ENCODE measurements around the gene VEGFC.

The VEGFC gene

GRCh38 chr4:176792326-176793059 is at the start of gene VEGFC:
TSS of gene VEGFC (minus strand) at chr4:176792922. CDS start at chr4:176792311, 611 bp downstream.
- peak; percentile 3 for DNase-seq

GRCh38 chr4:176841711-176842112 is 49.0 kb upstream of the VEGFC start:
- DNase-seq, result no peak

- no peak for DNase-seq
Observed at GRCh38 chr4:176840166-176840565, 47.4 kb upstream of the VEGFC start.

GRCh38 chr4:176839656-176840055 is 46.9 kb upstream of the VEGFC start:
- no peak for DNase-seq

- no peak for DNase-seq
Observed at GRCh38 chr4:176838601-176839433, 46.1 kb upstream of the VEGFC start.

GRCh38 chr4:176837169-176837895 is 44.6 kb upstream of the VEGFC start:
- no peak for DNase-seq

- DNase-seq, result no peak
Observed at GRCh38 chr4:176834531-176834930, 41.8 kb upstream of the VEGFC start.

GRCh38 chr4:176833400-176834175 is 40.9 kb upstream of the VEGFC start:
- no peak for DNase-seq

GRCh38 chr4:176830971-176831370 is 38.2 kb upstream of the VEGFC start:
- DNase-seq, result no peak

GRCh38 chr4:176825586-176825985 is 32.9 kb upstream of the VEGFC start:
- DNase-seq, result no peak

- no peak for DNase-seq
Observed at GRCh38 chr4:176824645-176825366, 32.1 kb upstream of the VEGFC start.

- DNase-seq, result no peak
Observed at GRCh38 chr4:176818531-176818930, 25.8 kb upstream of the VEGFC start.

- DNase-seq, result no peak
Observed at GRCh38 chr4:176817204-176817603, 24.5 kb upstream of the VEGFC start.

GRCh38 chr4:176814770-176815169 is 22.0 kb upstream of the VEGFC start:
- DNase-seq, result no peak

GRCh38 chr4:176810481-176811249 is 17.9 kb upstream of the VEGFC start:
- no peak for DNase-seq

- DNase-seq, result no peak
Observed at GRCh38 chr4:176806778-176807375, 14.2 kb upstream of the VEGFC start.

GRCh38 chr4:176805155-176805554 is 12.4 kb upstream of the VEGFC start:
- DNase-seq, result no peak

GRCh38 chr4:176800891-176801534 is 8.3 kb upstream of the VEGFC start:
- no peak for DNase-seq

- no peak for DNase-seq
Observed at GRCh38 chr4:176799653-176800052, 6.9 kb upstream of the VEGFC start.

- DNase-seq, result no peak
Observed at GRCh38 chr4:176798540-176798939, 5.8 kb upstream of the VEGFC start.

Measured in NCI-H2107 (cell line).